Measurements from ENCODE around the gene RUNX2. TPM values are rescaled to one million over a fixed set of nuclear protein-coding genes. Genes with fewer than 3 reads are reported as not detected.
A peak's percentile ranks its signal among the peaks of the same experiment; 100 is the strongest.

Gene RUNX2
- total RNA-seq, 1 experiment from 2014 or later = 6.8 TPM

- DNase-seq (ENCODE audit: low spot score) = no peak
These were observed 152.8 kb downstream of the RUNX2 start for GRCh38 chr6:45480752-45481415.

- no peak for DNase-seq (ENCODE audit: low spot score)
These were observed 154.9 kb downstream of the RUNX2 start for GRCh38 chr6:45483021-45483420.

GRCh38 chr6:45483501-45483900 is 155.4 kb downstream of the RUNX2 start:
- DNase-seq (ENCODE audit: low spot score) = no peak

- no peak for DNase-seq (ENCODE audit: low spot score)
These were observed 158.6 kb downstream of the RUNX2 start for GRCh38 chr6:45486736-45487135.

- DNase-seq (ENCODE audit: low spot score) = no peak
These were observed 159.5 kb downstream of the RUNX2 start for GRCh38 chr6:45487645-45488044.

- DNase-seq (ENCODE audit: low spot score) = no peak
These were observed 160.1 kb downstream of the RUNX2 start for GRCh38 chr6:45488269-45488668.

GRCh38 chr6:45488889-45489288 is 160.8 kb downstream of the RUNX2 start:
- no peak for DNase-seq (ENCODE audit: low spot score)

- no peak for DNase-seq (ENCODE audit: low spot score)
These were observed 163.1 kb downstream of the RUNX2 start for GRCh38 chr6:45491048-45491735.

GRCh38 chr6:45491874-45492273 is 163.7 kb downstream of the RUNX2 start:
- no peak for DNase-seq (ENCODE audit: low spot score)

GRCh38 chr6:45493761-45494160 is 165.6 kb downstream of the RUNX2 start:
- DNase-seq (ENCODE audit: low spot score) = no peak

GRCh38 chr6:45494416-45495135 is 166.4 kb downstream of the RUNX2 start:
- no peak for DNase-seq (ENCODE audit: low spot score)

GRCh38 chr6:45495429-45496084 is 167.4 kb downstream of the RUNX2 start:
- DNase-seq (ENCODE audit: low spot score) = no peak

- no peak for DNase-seq (ENCODE audit: low spot score)
These were observed 167.9 kb downstream of the RUNX2 start for GRCh38 chr6:45496085-45496433.

GRCh38 chr6:45498591-45498990 is 170.5 kb downstream of the RUNX2 start:
- DNase-seq (ENCODE audit: low spot score) = no peak

- no peak for DNase-seq (ENCODE audit: low spot score)
These were observed 173.0 kb downstream of the RUNX2 start for GRCh38 chr6:45500924-45501816.

GRCh38 chr6:45502456-45502855 is 174.3 kb downstream of the RUNX2 start:
- DNase-seq (ENCODE audit: low spot score) = no peak

GRCh38 chr6:45504947-45505346 is 176.8 kb downstream of the RUNX2 start:
- peak; percentile 64 for DNase-seq (ENCODE audit: low spot score)

GRCh38 chr6:45505470-45505869 is 177.3 kb downstream of the RUNX2 start:
- no peak for DNase-seq (ENCODE audit: low spot score)

GRCh38 chr6:45507186-45507585 is 179.1 kb downstream of the RUNX2 start:
- DNase-seq (ENCODE audit: low spot score) = peak; percentile 47

GRCh38 chr6:45509426-45509825 is 181.3 kb downstream of the RUNX2 start:
- no peak for DNase-seq (ENCODE audit: low spot score)

GRCh38 chr6:45512717-45513116 is 184.6 kb downstream of the RUNX2 start:
- DNase-seq (ENCODE audit: low spot score) = no peak

Measured in HT-29 (cell line).